Measurements from ENCODE around the gene FMN2.

Gene FMN2

DNA sequence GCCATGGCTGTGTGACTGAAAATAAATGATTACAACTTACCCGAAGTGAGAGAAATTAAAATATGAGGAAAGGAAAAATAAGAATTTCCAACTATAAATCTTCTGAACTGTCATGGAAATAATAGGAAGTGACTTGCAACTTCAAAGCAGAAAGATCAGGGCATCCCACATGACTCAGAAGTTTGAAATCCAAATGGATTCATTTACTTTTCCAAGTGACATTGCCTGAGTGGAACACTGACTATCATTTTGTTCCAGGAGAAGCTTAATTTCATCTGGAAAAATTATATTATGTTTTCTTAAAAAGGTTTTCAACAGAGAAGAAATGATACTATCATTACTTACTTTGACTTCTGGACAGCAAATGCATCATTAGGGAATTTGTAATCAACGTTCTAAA is 409.4 kb downstream of the FMN2 start:
- Histone ChIP-seq H4K20me1 (ENCODE audit: low read depth, low read length) (no peaks in the 10 kb centered on the region), H3K9me3 (ENCODE audit: insufficient read depth, low read length) (no peaks in the 10 kb centered on the region), H2AFZ (ENCODE audit: low read depth, low read length, severe bottlenecking) (no peak overlapping the region), H3K4me3 (ENCODE audit: insufficient read depth, low read length, poor library complexity, severe bottlenecking) (no peak overlapping the region), H3F3A (ENCODE audit: insufficient read depth) (no peaks in the 10 kb centered on the region), H3K27me3 (ENCODE audit: low read length) (no peaks in the 10 kb centered on the region), H3K9me2 (replicated peaks; ENCODE audit: insufficient read depth, low read length) (no peaks in the 10 kb centered on the region), H3K4me2 (ENCODE audit: low read depth, low read length, poor library complexity, severe bottlenecking) (no peak overlapping the region), H3K27ac (ENCODE audit: low read depth, low read length) (no peak overlapping the region), H3K9ac (ENCODE audit: low read length) (no peak overlapping the region), H3K36me3 (ENCODE audit: low read length) (no peaks in the 10 kb centered on the region), H3K79me2 (ENCODE audit: insufficient read depth, low read length) (no peaks in the 10 kb centered on the region)
- TF ChIP-seq CTCF (IDR thresholded peaks at IDR 0.05; ENCODE audit: insufficient read depth, low read length, poor library complexity, severe bottlenecking): no peak
- no peak for TF ChIP-seq EZH2phosphoT487 (conservative IDR thresholded peaks at IDR 0.05; ENCODE audit: low read length)

DNA sequence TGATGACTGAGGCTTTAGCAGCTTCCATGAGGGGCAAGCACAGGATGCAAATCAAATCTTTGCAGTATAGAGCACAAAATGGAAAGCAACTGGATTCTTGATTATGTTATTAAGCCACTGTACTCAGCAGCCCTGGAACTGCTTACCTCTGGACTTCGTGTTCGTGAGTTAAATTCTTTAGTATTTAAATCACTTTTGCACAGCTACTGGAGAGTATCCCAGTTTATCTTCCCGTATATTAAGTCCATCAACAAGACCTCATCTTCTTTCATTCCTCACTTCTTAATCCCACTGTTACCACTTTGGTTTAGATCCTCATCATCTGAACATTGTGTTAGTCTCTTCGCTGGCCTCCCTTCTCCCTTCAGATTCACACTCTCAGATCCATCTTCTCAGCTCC is 411.4 kb downstream of the FMN2 start:
- Histone ChIP-seq H2AFZ (ENCODE audit: low read depth, low read length, severe bottlenecking) (no peak overlapping the region), H3K27ac (ENCODE audit: low read depth, low read length) (no peak overlapping the region), H3K4me3 (ENCODE audit: insufficient read depth, low read length, poor library complexity, severe bottlenecking) (no peak overlapping the region), H3F3A (ENCODE audit: insufficient read depth) (no peaks in the 10 kb centered on the region), H4K20me1 (ENCODE audit: low read depth, low read length) (no peaks in the 10 kb centered on the region), H3K4me2 (ENCODE audit: low read depth, low read length, poor library complexity, severe bottlenecking) (no peak overlapping the region), H3K27me3 (ENCODE audit: low read length) (no peaks in the 10 kb centered on the region), H3K36me3 (ENCODE audit: low read length) (no peaks in the 10 kb centered on the region), H3K79me2 (ENCODE audit: insufficient read depth, low read length) (no peaks in the 10 kb centered on the region), H3K9ac (ENCODE audit: low read length) (no peak overlapping the region), H3K9me2 (replicated peaks; ENCODE audit: insufficient read depth, low read length) (no peaks in the 10 kb centered on the region), H3K9me3 (ENCODE audit: insufficient read depth, low read length) (no peaks in the 10 kb centered on the region)
- no peak for TF ChIP-seq EZH2phosphoT487 (conservative IDR thresholded peaks at IDR 0.05; ENCODE audit: low read length)
- no peak for TF ChIP-seq CTCF (IDR thresholded peaks at IDR 0.05; ENCODE audit: insufficient read depth, low read length, poor library complexity, severe bottlenecking)

- Histone ChIP-seq H3K27me3 (ENCODE audit: low read length) (no peaks in the 10 kb centered on the region), H3K9me2 (replicated peaks; ENCODE audit: insufficient read depth, low read length) (no peaks in the 10 kb centered on the region), H3K4me2 (ENCODE audit: low read depth, low read length, poor library complexity, severe bottlenecking) (no peak overlapping the region), H3K79me2 (ENCODE audit: insufficient read depth, low read length) (no peaks in the 10 kb centered on the region), H3K27ac (ENCODE audit: low read depth, low read length) (no peak overlapping the region), H3K9ac (ENCODE audit: low read length) (no peak overlapping the region), H3F3A (ENCODE audit: insufficient read depth) (no peaks in the 10 kb centered on the region), H4K20me1 (ENCODE audit: low read depth, low read length) (no peaks in the 10 kb centered on the region), H3K36me3 (ENCODE audit: low read length) (no peaks in the 10 kb centered on the region), H2AFZ (ENCODE audit: low read depth, low read length, severe bottlenecking) (no peak overlapping the region), H3K9me3 (ENCODE audit: insufficient read depth, low read length) (no peaks in the 10 kb centered on the region), H3K4me3 (ENCODE audit: insufficient read depth, low read length, poor library complexity, severe bottlenecking) (no peak overlapping the region)
- TF ChIP-seq EZH2phosphoT487 (conservative IDR thresholded peaks at IDR 0.05; ENCODE audit: low read length): no peak
- TF ChIP-seq CTCF (IDR thresholded peaks at IDR 0.05; ENCODE audit: insufficient read depth, low read length, poor library complexity, severe bottlenecking): no peak
Observed at GRCh38 chr1:240503558-240503957, 411.9 kb downstream of the FMN2 start.

- H3K79me2 ChIP-seq (ENCODE audit: insufficient read depth, low read length): no peaks in the 10 kb centered on the region
- no peak overlapping the region for H3K4me3 ChIP-seq (ENCODE audit: insufficient read depth, low read length, poor library complexity, severe bottlenecking)
- no peaks in the 10 kb centered on the region for H3F3A ChIP-seq (ENCODE audit: insufficient read depth)
Observed at GRCh38 chr1:240506176-240506575, 414.5 kb downstream of the FMN2 start.

More at GRCh38 chr1:240506176-240506575, 414.5 kb downstream of the FMN2 start:
- Histone ChIP-seq H2AFZ (ENCODE audit: low read depth, low read length, severe bottlenecking) (no peak overlapping the region), H4K20me1 (ENCODE audit: low read depth, low read length) (no peaks in the 10 kb centered on the region), H3K9me2 (replicated peaks; ENCODE audit: insufficient read depth, low read length) (no peaks in the 10 kb centered on the region), H3K9ac (ENCODE audit: low read length) (no peak overlapping the region), H3K27me3 (ENCODE audit: low read length) (no peaks in the 10 kb centered on the region), H3K27ac (ENCODE audit: low read depth, low read length) (no peak overlapping the region), H3K9me3 (ENCODE audit: insufficient read depth, low read length) (no peaks in the 10 kb centered on the region), H3K4me2 (ENCODE audit: low read depth, low read length, poor library complexity, severe bottlenecking) (no peak overlapping the region), H3K36me3 (ENCODE audit: low read length) (no peaks in the 10 kb centered on the region)
- TF ChIP-seq EZH2phosphoT487 (conservative IDR thresholded peaks at IDR 0.05; ENCODE audit: low read length) (no peak), CTCF (IDR thresholded peaks at IDR 0.05; ENCODE audit: insufficient read depth, low read length, poor library complexity, severe bottlenecking) (no peak)

All from SU-DHL-6 (cell line).